DND-41 (cell line): ENCODE results near the gene CCND1.

Source experiments
- ATAC-seq: fragments of 200-7000 bp; cut with Tn5 transposase; 3 replicates; pipeline ENCODE4 v1.9.1; 2021; ENCODE audit warnings: low read depth; ENCODE audit not compliant: insufficient read depth
- DNase-seq: peaks from one replicate; pipeline ENCODE4 v3.0.0-alpha.2; 2020
- H2AFZ ChIP-seq: 2 replicates; pipeline ENCODE4 v1.6.0; 2012; ENCODE audit warnings: low read depth, low read length
- H3K27ac ChIP-seq: 2 replicates; pipeline ENCODE4 v1.5.1; 2012; ENCODE audit warnings: low read length, inconsistent platforms
- H3K27me3 ChIP-seq: fragments of 200-600 bp; sonication (generic); 2 replicates; pipeline ENCODE4 v1.6.0; 2012; ENCODE audit warnings: low read length, mild to moderate bottlenecking, inconsistent platforms; ENCODE audit not compliant: insufficient read depth, poor library complexity
- H3K36me3 ChIP-seq: 2 replicates; pipeline ENCODE4 v1.5.1; 2012; ENCODE audit warnings: low read length, inconsistent platforms; ENCODE audit not compliant: insufficient read depth
- H3K4me1 ChIP-seq: 2 replicates; pipeline ENCODE4 v1.5.1; 2012; ENCODE audit warnings: mild to moderate bottlenecking, low read length; ENCODE audit not compliant: insufficient read depth
- H3K4me2 ChIP-seq: 2 replicates; pipeline ENCODE4 v1.6.0; 2012; ENCODE audit warnings: mild to moderate bottlenecking, moderate library complexity, low read length, inconsistent platforms; ENCODE audit not compliant: insufficient read depth
- H3K4me3 ChIP-seq, 2 experiments: fragments of 200-600 bp in 1 of 2; shearing (Covaris generic) in 1 of 2; 2 replicates each; pipeline ENCODE4 v1.5.1; 2012 to 2016; ENCODE audit warnings: inconsistent platforms in 2 of 2, low read length in 2 of 2, mild to moderate bottlenecking in 2 of 2, low read depth in 1 of 2, moderate library complexity in 1 of 2
- H3K79me2 ChIP-seq: 2 replicates; pipeline ENCODE4 v1.6.0; 2012; ENCODE audit warnings: low read length, inconsistent platforms; ENCODE audit not compliant: insufficient read depth
- H3K9ac ChIP-seq: 2 replicates; pipeline ENCODE4 v1.6.0; 2012; ENCODE audit warnings: low read depth, mild to moderate bottlenecking, inconsistent platforms, low read length, moderate library complexity
- H3K9me3 ChIP-seq: 2 replicates; pipeline ENCODE4 v1.5.1; 2012; ENCODE audit warnings: low read length, moderate library complexity, mild to moderate bottlenecking, inconsistent platforms; ENCODE audit not compliant: insufficient read depth, severe bottlenecking
- H4K20me1 ChIP-seq: 2 replicates; pipeline ENCODE4 v1.6.0; 2012; ENCODE audit warnings: low read length; ENCODE audit not compliant: insufficient read depth
- CTCF ChIP-seq: IDR thresholded peaks from 2 replicates; pipeline ENCODE4 v1.5.1; 2012; ENCODE audit warnings: borderline replicate concordance, low read length, moderate library complexity, mild to moderate bottlenecking; ENCODE audit not compliant: poor library complexity, severe bottlenecking; ENCODE audit errors: extremely low read depth
- EZH2 ChIP-seq: IDR thresholded peaks from 3 replicates; pipeline ENCODE4 v1.6.1; 2012; ENCODE audit warnings: borderline replicate concordance, low read depth, mild to moderate bottlenecking, moderate library complexity, low read length, inconsistent platforms; ENCODE audit not compliant: severe bottlenecking

CCND1 gene

GRCh38 chr11:69661413-69661715 is 20.4 kb downstream of the CCND1 start:
- Histone ChIP-seq H3K9me3 (no peaks in the 10 kb centered on the region), H3K4me3 (no peak overlapping the region), H3K4me1 (no peaks in the 10 kb centered on the region), H2AFZ (no peak overlapping the region), H3K79me2 (no peaks in the 10 kb centered on the region), H3K27ac (no peak overlapping the region), H3K9ac (no peak overlapping the region), H4K20me1 (peaks cover 6% of the 10 kb centered on the region; the same call in 1 of the 2 replicates), H3K27me3 (no peaks in the 10 kb centered on the region), H3K36me3 (peaks cover 21% of the 10 kb centered on the region), H3K4me2 (no peak overlapping the region)
- ATAC-seq, result no peak
- TF ChIP-seq CTCF (no peak), EZH2 (no peak)
- DNase-seq, result no peak

- Histone ChIP-seq H3K36me3 (peaks cover 27% of the 10 kb centered on the region), H3K9me3 (no peaks in the 10 kb centered on the region), H2AFZ (no peak overlapping the region), H3K79me2 (no peaks in the 10 kb centered on the region), H3K27me3 (no peaks in the 10 kb centered on the region), H3K4me1 (no peaks in the 10 kb centered on the region), H3K4me3 (no peak overlapping the region), H3K27ac (no peak overlapping the region), H3K9ac (no peak overlapping the region), H3K4me2 (no peak overlapping the region), H4K20me1 (peaks cover 6% of the 10 kb centered on the region)
- TF ChIP-seq EZH2 (no peak), CTCF (peak; percentile 30)
- DNase-seq, result no peak
- ATAC-seq, result peak; percentile 58; the same call in 1 of the 3 replicates
Measured at GRCh38 chr11:69662021-69662698, 21.2 kb downstream of the CCND1 start.

- no peak for ATAC-seq
- peaks cover 6% of the 10 kb centered on the region for H4K20me1 ChIP-seq
- no peaks in the 10 kb centered on the region for H3K4me1 ChIP-seq
- no peaks in the 10 kb centered on the region for H3K79me2 ChIP-seq
- H3K9ac ChIP-seq, result no peak overlapping the region
- no peak overlapping the region for H3K27ac ChIP-seq
- H3K4me2 ChIP-seq, result no peak overlapping the region
- H3K36me3 ChIP-seq, result peaks cover 32% of the 10 kb centered on the region
- no peaks in the 10 kb centered on the region for H3K9me3 ChIP-seq
- TF ChIP-seq EZH2 (no peak), CTCF (no peak)
- H3K27me3 ChIP-seq, result no peaks in the 10 kb centered on the region
- H2AFZ ChIP-seq, result no peak overlapping the region
- no peak for DNase-seq
- no peak overlapping the region for H3K4me3 ChIP-seq
Measured at GRCh38 chr11:69662806-69663205, 21.9 kb downstream of the CCND1 start.
